HG02870 (cell line): ENCODE results near the gene BRPF1.

ENCODE experiments used
- ATAC-seq: cut with Tn5 transposase; IDR thresholded peaks from one replicate; pipeline ENCODE4 v1.9.1; 2021; ENCODE audit warnings: mild to moderate bottlenecking, moderate library complexity; ENCODE audit not compliant: unreplicated experiment

BRPF1 gene

GRCh38 chr3:9732080-9732739 lies 675 bp downstream of the BRPF1 start:
- no peak for ATAC-seq

GRCh38 chr3:9732740-9733115 lies 1.2 kb downstream of the BRPF1 start:
- no peak for ATAC-seq

GRCh38 chr3:9736831-9737230 lies 5.3 kb downstream of the BRPF1 start:
- no peak for ATAC-seq

GRCh38 chr3:9739181-9739580 lies 7.6 kb downstream of the BRPF1 start:
- ATAC-seq, result no peak

- ATAC-seq, result no peak
These were observed 11.0 kb downstream of the BRPF1 start for GRCh38 chr3:9742560-9742959.

- ATAC-seq, result no peak
These were observed 12.0 kb downstream of the BRPF1 start for GRCh38 chr3:9743548-9743947.

- no peak for ATAC-seq
These were observed 12.6 kb downstream of the BRPF1 start for GRCh38 chr3:9744162-9744561.

GRCh38 chr3:9745521-9745920 lies 14.0 kb downstream of the BRPF1 start:
- ATAC-seq, result no peak

GRCh38 chr3:9746330-9746729 lies 14.8 kb downstream of the BRPF1 start:
- ATAC-seq, result no peak

- peak; percentile 20 for ATAC-seq
These were observed 15.7 kb downstream of the BRPF1 start for GRCh38 chr3:9747267-9747666.

- ATAC-seq, result no peak
These were observed 16.5 kb downstream of the BRPF1 start for GRCh38 chr3:9748031-9748430.

- no peak for ATAC-seq
These were observed 17.7 kb downstream of the BRPF1 start for GRCh38 chr3:9749296-9749644.

- peak; percentile 92 for ATAC-seq
These were observed 18.4 kb downstream of the BRPF1 start, which contains the start of gene OGG1 for GRCh38 chr3:9749645-9750555. Gene OGG1 (plus strand): TSS chr3:9749952. CDS start chr3:9750287, 335 bp downstream.

GRCh38 chr3:9750556-9751411 lies 19.2 kb downstream of the BRPF1 start:
- ATAC-seq, result no peak

- no peak for ATAC-seq
These were observed 23.1 kb downstream of the BRPF1 start for GRCh38 chr3:9754678-9755077.

GRCh38 chr3:9757427-9757826 lies 25.9 kb downstream of the BRPF1 start:
- no peak for ATAC-seq

- ATAC-seq, result no peak
These were observed 29.4 kb downstream of the BRPF1 start for GRCh38 chr3:9760779-9761505.

- no peak for ATAC-seq
These were observed 30.4 kb downstream of the BRPF1 start for GRCh38 chr3:9761919-9762318.

- ATAC-seq, result no peak
These were observed 31.3 kb downstream of the BRPF1 start for GRCh38 chr3:9762871-9763270.

- no peak for ATAC-seq
These were observed 34.3 kb downstream of the BRPF1 start for GRCh38 chr3:9765865-9766264.

GRCh38 chr3:9767418-9767817 lies 35.9 kb downstream of the BRPF1 start:
- no peak for ATAC-seq
